ENCODE measurements around the gene STAG1. TPM values are rescaled to one million over a fixed set of nuclear protein-coding genes. Genes with fewer than 3 reads are reported as not detected.
"Not testable (repeated sequence)": the region's sequence is repeated elsewhere in the genome, so short reads cannot be mapped to it uniquely, and the experiment has no call there.

Gene STAG1
- polyA plus RNA-seq, 1 experiment: 30.1 TPM

DNA sequence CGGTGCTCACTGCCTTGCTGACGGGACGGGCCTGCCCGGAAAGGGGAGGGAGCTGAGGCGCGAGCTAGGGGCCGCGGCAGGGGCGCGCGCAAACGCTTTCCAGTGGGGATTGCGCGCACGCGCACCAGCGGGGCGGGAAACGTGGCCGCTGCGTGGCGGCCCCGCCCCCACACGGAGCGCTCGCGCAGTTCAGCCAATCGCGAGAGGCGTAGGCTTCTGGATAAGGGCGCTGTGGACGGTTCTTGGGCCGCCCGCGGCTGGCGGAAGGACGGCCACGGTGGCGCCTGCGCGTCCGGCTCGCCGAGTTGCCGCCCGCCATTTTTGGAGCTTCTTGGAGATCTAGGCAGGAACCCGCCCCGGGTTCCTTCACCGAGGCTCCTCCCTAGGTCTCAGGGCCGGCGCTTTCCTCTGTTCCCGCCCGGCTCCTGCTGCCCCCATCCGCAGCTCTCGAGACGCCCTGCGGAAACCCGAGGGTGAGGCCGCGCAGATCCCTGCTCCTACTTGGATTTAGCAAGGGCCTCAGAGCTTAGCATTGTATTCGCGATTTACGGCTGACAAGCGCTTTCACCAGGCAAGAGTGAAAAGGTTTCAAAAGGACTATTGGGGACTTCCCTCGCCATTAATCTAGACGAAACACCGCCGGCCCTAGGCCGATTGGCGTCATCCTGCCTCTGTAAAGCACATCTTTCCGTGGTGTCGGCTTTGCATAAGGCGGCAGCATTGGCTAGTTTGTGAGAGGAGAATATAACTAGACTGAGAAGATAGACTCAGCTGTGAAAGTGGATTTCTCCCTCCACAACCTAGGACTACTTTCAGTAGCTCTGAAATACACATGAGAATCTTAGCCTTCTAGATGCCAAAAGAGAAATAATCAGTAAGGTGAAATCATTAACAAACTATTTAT lies 496 bp upstream of the STAG1 start:
- H3K27me3 ChIP-seq (ENCODE audit: control insufficient read depth, insufficient read depth, low read length): no peaks in the 10 kb centered on the region
- peak overlapping the region; percentile 99 for H3K27ac ChIP-seq (ENCODE audit: low read depth, low read length)
- peak overlapping the region; percentile 71 for H3K4me3 ChIP-seq (ENCODE audit: low read depth, low read length)
- POLR2A ChIA-PET: interaction anchor here (0.6 to 2.3 kb wide), 42 partner anchors 14 to 1330 kb away, joined by 3 to 34 read pairs (median 4); partner anchors contain the start of genes MSL2, NCK1 and SLC35G2
- DNase-seq (ENCODE audit: low read depth, low spot score): peak; percentile 96
- H3K9me3 ChIP-seq (ENCODE audit: control insufficient read depth, insufficient read depth, low read length): no peaks in the 10 kb centered on the region
- TF ChIP-seq CTCF (IDR thresholded peaks at IDR 0.05; ENCODE audit: low read depth, low read length): peak; percentile 42
- CTCF ChIA-PET: interaction anchor here (0.5 to 7.2 kb wide), 176 partner anchors 10 to 682 kb away, joined by 3 to 159 read pairs (median 5); partner anchors contain the start of genes IL20RB, MSL2 and NCK1

DNA sequence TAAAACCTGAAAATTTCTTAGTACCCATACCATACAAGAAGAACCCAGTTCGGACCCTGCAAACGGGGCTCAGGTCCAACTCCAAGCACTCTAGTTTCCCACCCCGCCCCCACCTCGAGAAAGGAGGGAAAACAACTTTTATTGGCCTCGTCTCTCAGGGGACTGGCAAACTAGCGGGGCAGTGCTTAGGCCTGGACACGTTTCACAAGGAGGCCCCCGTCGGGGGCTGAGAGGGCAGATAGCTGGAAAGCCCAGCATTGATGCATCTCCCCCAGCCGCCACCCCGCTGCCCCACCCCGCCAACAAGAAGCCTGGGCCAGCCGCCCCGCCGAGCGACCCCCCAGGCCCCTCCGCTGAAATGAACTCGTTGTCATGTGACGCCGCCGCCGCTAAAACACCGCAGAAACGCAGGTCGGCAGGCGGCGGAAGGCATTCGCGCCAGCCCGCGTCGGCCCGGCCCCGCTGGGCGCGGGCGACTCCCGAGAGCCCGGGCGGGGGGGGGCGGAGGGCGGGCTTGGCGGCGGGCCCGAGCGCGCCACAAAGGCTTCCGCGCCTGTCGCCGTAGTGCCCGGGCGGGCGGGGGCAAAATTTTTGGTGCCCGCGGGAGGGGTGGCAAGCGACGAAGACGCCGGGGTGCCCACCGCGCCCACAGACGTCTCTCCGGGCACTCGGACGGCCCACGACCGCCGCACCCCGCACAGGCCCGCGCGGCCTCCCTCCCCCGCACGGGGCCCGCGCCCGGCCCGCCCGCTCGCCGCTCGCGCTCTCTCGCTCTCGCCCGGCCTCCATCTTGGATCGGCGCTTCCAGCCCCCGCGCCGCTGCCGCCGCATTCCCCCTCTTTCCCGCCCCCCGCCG lies 634 bp downstream of the STAG1 start:
- ChIA-PET CTCF (interaction anchor here (0.6 to 7.2 kb wide), 66 partner anchors 9 to 680 kb away, joined by 3 to 159 read pairs (median 6); partner anchors contain the start of gene IL20RB), POLR2A (interaction anchor here (0.6 to 2.3 kb wide), 22 partner anchors 15 to 555 kb away, joined by 3 to 34 read pairs (median 5); partner anchors contain the start of genes MSL2 and NCK1)

DNA sequence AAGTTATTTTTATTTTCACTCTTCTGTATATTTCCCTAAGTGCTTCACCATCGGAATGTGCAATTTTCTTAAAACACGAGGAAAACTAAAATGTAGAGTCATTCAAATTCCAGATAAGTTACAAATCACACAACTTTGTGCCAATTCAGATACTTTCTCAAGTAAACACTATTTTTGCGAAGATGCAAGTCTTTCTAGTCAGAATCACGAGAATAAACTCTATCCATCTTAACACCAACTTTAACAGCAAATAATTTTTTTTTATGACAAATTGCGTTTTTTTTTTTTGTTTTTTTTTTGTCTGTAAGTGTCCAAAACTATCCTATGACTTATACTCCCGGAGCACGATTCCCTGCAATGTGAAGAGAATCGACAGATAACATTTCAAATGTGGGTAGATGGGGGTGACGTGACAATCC lies 1.3 kb downstream of the STAG1 start:
- CTCF ChIA-PET: no interaction called here
- Histone ChIP-seq H3K4me3 (ENCODE audit: low read depth, low read length) (peak overlapping the region; percentile 71), H3K27me3 (ENCODE audit: control insufficient read depth, insufficient read depth, low read length) (no peaks in the 10 kb centered on the region), H3K27ac (ENCODE audit: low read depth, low read length) (peak overlapping the region; percentile 100), H3K9me3 (ENCODE audit: control insufficient read depth, insufficient read depth, low read length) (no peaks in the 10 kb centered on the region)
- DNase-seq (ENCODE audit: low read depth, low spot score): peak; percentile 39
- POLR2A ChIA-PET: interaction anchor here (2.0 to 2.2 kb wide), 2 partner anchors 15 to 360 kb away, joined by 12 to 24 read pairs; no protein-coding TSS in a partner anchor
- TF ChIP-seq CTCF (IDR thresholded peaks at IDR 0.05; ENCODE audit: low read depth, low read length): no peak

More for the DNA sequence above, 634 bp downstream of the STAG1 start:
- Histone ChIP-seq H3K9me3 (ENCODE audit: control insufficient read depth, insufficient read depth, low read length) (no peaks in the 10 kb centered on the region), H3K4me3 (ENCODE audit: low read depth, low read length) (peak overlapping the region; percentile 71), H3K27me3 (ENCODE audit: control insufficient read depth, insufficient read depth, low read length) (no peaks in the 10 kb centered on the region), H3K27ac (ENCODE audit: low read depth, low read length) (peak overlapping the region; percentile 100)
- peak; percentile 48 for DNase-seq (ENCODE audit: low read depth, low spot score)
- no peak for TF ChIP-seq CTCF (IDR thresholded peaks at IDR 0.05; ENCODE audit: low read depth, low read length)

GRCh38 chr3:136750209-136750896 lies 1.8 kb downstream of the STAG1 start:
- ChIA-PET POLR2A (interaction anchor here (0.6 kb wide), 1 partner anchor 21 kb away, joined by 8 read pairs; no protein-coding TSS in a partner anchor), CTCF (interaction anchor here (1.2 to 1.7 kb wide), 2 partner anchors 264 to 444 kb away, joined by 3 to 5 read pairs; no protein-coding TSS in a partner anchor)
- no peak for DNase-seq (ENCODE audit: low read depth, low spot score)
- H3K27me3 ChIP-seq (ENCODE audit: control insufficient read depth, insufficient read depth, low read length): no peaks in the 10 kb centered on the region
- TF ChIP-seq CTCF (IDR thresholded peaks at IDR 0.05; ENCODE audit: low read depth, low read length): no peak
- H3K4me3 ChIP-seq (ENCODE audit: low read depth, low read length): peak overlapping the region; percentile 71
- H3K9me3 ChIP-seq (ENCODE audit: control insufficient read depth, insufficient read depth, low read length): no peaks in the 10 kb centered on the region
- H3K27ac ChIP-seq (ENCODE audit: low read depth, low read length): peak overlapping the region; percentile 87

DNA sequence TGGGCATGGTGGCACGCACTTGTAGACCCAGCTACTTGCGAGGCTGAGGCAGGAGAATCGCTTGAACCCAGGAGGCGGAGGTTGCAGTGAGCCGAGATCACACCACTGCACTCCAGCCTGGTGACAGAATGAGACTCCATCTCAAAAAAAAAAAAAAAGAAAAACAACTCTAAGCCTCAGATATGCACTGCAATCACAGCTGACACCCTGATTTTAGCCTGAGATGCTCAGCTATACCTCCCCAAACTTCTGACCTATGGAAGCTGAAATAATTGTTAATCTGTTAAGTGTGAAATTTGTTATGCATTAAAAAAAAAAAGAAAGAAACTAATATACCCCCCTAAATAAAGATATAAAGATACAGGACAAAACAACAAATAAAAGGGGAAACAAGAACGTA lies 2.6 kb downstream of the STAG1 start:
- CTCF ChIA-PET: interaction anchor here (1.2 to 1.7 kb wide), 2 partner anchors 264 to 444 kb away, joined by 3 to 5 read pairs; no protein-coding TSS in a partner anchor
- peak overlapping the region; percentile 71; the same call in 1 of the 2 replicates for H3K4me3 ChIP-seq (ENCODE audit: low read depth, low read length)

More for the DNA sequence above, 2.6 kb downstream of the STAG1 start:
- not testable (repeated sequence) for DNase-seq (ENCODE audit: low read depth, low spot score); H3K9me3 ChIP-seq (ENCODE audit: control insufficient read depth, insufficient read depth, low read length); H3K27me3 ChIP-seq (ENCODE audit: control insufficient read depth, insufficient read depth, low read length)
- POLR2A ChIA-PET: interaction anchor here (0.6 kb wide), 1 partner anchor 20 kb away, joined by 8 read pairs; no protein-coding TSS in a partner anchor
- H3K27ac ChIP-seq (ENCODE audit: low read depth, low read length): peak overlapping the region; percentile 57

Data from AG04450 (cell line).